Calu3 (cell line): ENCODE measurements around the gene MMP11. TPM values are rescaled to one million over a fixed set of nuclear protein-coding genes. Genes with fewer than 3 reads are reported as not detected.

Experiments used
- BruUV-seq: library from RNA; stranded (reverse); fragments of 400-500 nt; replicated peaks from 2 replicates; lab custom pipeline; 2021; lab: Mats Ljungman, UMichigan
- CTCF ChIA-PET: fragments of 300-600 bp; sonication (Branson Sonifier 250); formaldehyde crosslinking; loops from one replicate; lab custom pipeline; 2022; ENCODE audit warnings: antibody characterized with exemption; lab: Charles Lee
- DNase-seq: peaks from one replicate; pipeline ENCODE4 v3.0.0; 2022
- H3K27ac Mint-ChIP-seq: one replicate; pipeline ENCODE4 v1.8.0; 2022; ENCODE audit warnings: mixed read lengths; ENCODE audit not compliant: unreplicated experiment
- H3K27me3 Mint-ChIP-seq: one replicate; pipeline ENCODE4 v1.8.0; 2022; ENCODE audit warnings: mixed read lengths; ENCODE audit not compliant: unreplicated experiment
- H3K36me3 Mint-ChIP-seq: one replicate; pipeline ENCODE4 v1.8.0; 2022; ENCODE audit warnings: mild to moderate bottlenecking, moderate library complexity, mixed read lengths; ENCODE audit not compliant: insufficient read depth, unreplicated experiment
- H3K4me1 Mint-ChIP-seq: one replicate; pipeline ENCODE4 v1.8.0; 2022; ENCODE audit warnings: mild to moderate bottlenecking, low read depth, mixed read lengths; ENCODE audit not compliant: unreplicated experiment
- H3K4me3 Mint-ChIP-seq: one replicate; pipeline ENCODE4 v1.8.0; 2022; ENCODE audit warnings: mild to moderate bottlenecking, low read depth, moderate library complexity, mixed read lengths; ENCODE audit not compliant: unreplicated experiment
- H3K9me3 Mint-ChIP-seq: one replicate; pipeline ENCODE4 v1.8.0; 2022; ENCODE audit warnings: low read depth, mixed read lengths; ENCODE audit not compliant: unreplicated experiment
- intact Hi-C: fragments of 100-400 bp; cut with micrococcal nuclease; formaldehyde crosslinking; loops from one replicate; pipeline ENCODE4 v1.10.0; 2022; ENCODE audit not compliant: unreplicated experiment
- total RNA-seq: library from RNA; stranded (reverse); gene quantifications from 2 replicates; pipeline ENCODE4 v1.2.3, GENCODE V29; 2022
- TF ChIP-seq, protein P1 (sequence below): fragments of 200-600 bp; IDR thresholded peaks from one replicate; pipeline ENCODE4 v1.8.0; 2022; ENCODE audit warnings: antibody characterized with exemption; ENCODE audit not compliant: unreplicated experiment

MMP11 gene
- total RNA-seq, 1 experiment from 2014 or later = 2.0 TPM

DNA sequence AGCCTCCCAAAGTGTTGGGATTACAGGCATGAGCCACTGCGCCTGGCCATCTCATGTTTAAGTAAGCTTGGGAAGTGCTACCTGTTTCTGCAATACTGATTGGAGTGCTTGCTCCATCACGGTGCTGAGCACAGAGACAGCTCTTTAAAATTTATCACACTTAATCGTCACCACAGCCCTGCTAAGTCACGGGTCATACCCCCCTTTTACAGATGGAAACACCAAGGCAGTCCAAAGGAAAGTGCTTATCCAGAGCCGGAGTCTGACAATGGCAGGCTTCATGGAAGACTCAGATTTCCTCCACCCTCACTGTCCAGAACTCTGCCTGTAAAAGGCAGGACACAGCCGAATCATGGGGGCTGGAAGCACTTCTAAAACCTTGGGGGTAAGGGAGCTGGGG lies 12.6 kb upstream of the MMP11 start:
- TF ChIP-seq, protein P1, sequence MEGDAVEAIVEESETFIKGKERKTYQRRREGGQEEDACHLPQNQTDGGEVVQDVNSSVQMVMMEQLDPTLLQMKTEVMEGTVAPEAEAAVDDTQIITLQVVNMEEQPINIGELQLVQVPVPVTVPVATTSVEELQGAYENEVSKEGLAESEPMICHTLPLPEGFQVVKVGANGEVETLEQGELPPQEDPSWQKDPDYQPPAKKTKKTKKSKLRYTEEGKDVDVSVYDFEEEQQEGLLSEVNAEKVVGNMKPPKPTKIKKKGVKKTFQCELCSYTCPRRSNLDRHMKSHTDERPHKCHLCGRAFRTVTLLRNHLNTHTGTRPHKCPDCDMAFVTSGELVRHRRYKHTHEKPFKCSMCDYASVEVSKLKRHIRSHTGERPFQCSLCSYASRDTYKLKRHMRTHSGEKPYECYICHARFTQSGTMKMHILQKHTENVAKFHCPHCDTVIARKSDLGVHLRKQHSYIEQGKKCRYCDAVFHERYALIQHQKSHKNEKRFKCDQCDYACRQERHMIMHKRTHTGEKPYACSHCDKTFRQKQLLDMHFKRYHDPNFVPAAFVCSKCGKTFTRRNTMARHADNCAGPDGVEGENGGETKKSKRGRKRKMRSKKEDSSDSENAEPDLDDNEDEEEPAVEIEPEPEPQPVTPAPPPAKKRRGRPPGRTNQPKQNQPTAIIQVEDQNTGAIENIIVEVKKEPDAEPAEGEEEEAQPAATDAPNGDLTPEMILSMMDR = no peak
- BruUV-seq = TSS peak; percentile 2
- Mint-ChIP-seq H3K36me3 (peaks cover 11% of the 10 kb centered on the region), H3K27me3 (no peaks in the 10 kb centered on the region), H3K27ac (no peak overlapping the region), H3K4me1 (peaks cover 2% of the 10 kb centered on the region), H3K4me3 (no peak overlapping the region), H3K9me3 (no peaks in the 10 kb centered on the region)
- CTCF ChIA-PET = interaction anchor here (1.0 kb wide), 1 partner anchor 11 kb away, joined by 4 read pairs; no protein-coding TSS in a partner anchor
- intact Hi-C loops = no loop called here
- DNase-seq = no peak

DNA sequence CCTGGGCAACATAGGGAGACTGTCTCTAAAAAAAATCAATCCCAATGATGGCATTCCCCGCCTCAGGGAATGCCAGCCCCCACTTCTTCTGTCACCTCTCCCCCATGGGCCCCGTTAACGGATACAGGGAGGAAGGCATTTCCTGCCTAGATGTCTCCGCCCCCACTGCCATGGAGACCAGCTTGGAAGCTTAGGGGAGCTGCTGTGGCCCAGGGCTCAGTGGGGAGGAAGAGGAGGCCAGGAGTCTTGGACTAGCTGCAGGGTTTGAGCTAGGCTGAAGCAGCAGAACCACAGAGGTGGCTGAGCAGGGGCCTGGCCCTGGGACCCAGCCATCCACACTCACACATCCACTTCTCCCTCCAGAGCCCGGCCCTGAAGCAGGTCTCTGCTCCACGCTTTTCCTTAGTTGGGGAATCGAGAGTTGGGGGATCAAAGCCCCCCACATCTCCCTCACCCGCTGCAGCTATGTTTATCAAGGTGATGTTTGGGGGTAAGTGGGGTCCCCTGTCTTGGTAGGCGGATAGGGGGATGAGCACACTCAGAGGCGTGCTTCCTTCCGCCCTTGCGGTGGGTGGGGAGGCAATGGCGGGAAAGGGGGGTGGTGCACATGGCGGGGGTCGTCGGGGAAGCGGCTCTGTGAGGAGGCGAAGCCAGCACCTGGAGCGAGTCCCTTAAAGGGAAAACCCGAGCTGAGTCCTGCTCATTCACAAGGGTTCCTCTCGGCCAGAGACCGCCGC lies 9.6 kb upstream of the MMP11 start, which contains the start of gene C22orf15:
C22orf15 (plus strand) TSS at position 149 of the 737 bp plus-strand sequence; CDS start at position 466, 317 bp downstream.
- intact Hi-C loops = no loop called here

DNA sequence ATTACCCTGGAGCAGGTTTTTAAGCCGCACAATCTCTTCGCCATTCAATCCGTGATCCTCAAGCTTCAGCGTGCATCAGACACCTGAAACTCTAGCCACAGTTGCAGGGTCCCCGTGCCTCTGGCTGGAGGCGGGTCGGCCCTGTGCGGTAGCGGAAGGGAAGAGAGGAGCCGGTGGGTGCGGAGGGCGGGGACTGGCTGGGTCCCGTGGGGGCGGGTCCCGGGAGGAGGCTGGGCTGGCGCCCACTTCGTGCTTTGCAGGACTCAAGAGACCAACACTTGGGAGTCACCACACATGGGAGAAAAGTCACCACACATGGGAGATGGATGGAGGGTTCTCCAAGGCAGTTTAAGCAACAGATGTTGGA lies 9.1 kb upstream of the MMP11 start:
- H3K4me3 Mint-ChIP-seq = no peak overlapping the region
- TF ChIP-seq, protein P1 = no peak
- CTCF ChIA-PET = interaction anchor here (0.7 kb wide), 1 partner anchor 34 kb away, joined by 5 read pairs; no protein-coding TSS in a partner anchor
- H3K36me3 Mint-ChIP-seq = peaks cover 29% of the 10 kb centered on the region
- intact Hi-C loops = no loop called here
- peaks cover 11% of the 10 kb centered on the region for H3K4me1 Mint-ChIP-seq
- no peaks in the 10 kb centered on the region for H3K27me3 Mint-ChIP-seq
- DNase-seq = no peak
- H3K27ac Mint-ChIP-seq = no peak overlapping the region
- BruUV-seq = no TSS peak
- H3K9me3 Mint-ChIP-seq = no peaks in the 10 kb centered on the region

More for the DNA sequence above, 9.6 kb upstream of the MMP11 start, which contains the start of gene C22orf15:
- peaks cover 11% of the 10 kb centered on the region for H3K4me1 Mint-ChIP-seq
- TF ChIP-seq, protein P1 = no peak
- no peak within 1 kb of the TSS for H3K4me3 Mint-ChIP-seq
- CTCF ChIA-PET = interaction anchor here (0.7 kb wide), 1 partner anchor 35 kb away, joined by 5 read pairs; no protein-coding TSS in a partner anchor
- H3K27ac Mint-ChIP-seq = no peak within 1 kb of the TSS
- H3K9me3 Mint-ChIP-seq = no peaks in the 10 kb centered on the region
- no TSS peak for BruUV-seq
- no peaks in the 10 kb centered on the region for H3K27me3 Mint-ChIP-seq
- no peak for DNase-seq
- peaks cover 24% of the 10 kb centered on the region for H3K36me3 Mint-ChIP-seq

DNA sequence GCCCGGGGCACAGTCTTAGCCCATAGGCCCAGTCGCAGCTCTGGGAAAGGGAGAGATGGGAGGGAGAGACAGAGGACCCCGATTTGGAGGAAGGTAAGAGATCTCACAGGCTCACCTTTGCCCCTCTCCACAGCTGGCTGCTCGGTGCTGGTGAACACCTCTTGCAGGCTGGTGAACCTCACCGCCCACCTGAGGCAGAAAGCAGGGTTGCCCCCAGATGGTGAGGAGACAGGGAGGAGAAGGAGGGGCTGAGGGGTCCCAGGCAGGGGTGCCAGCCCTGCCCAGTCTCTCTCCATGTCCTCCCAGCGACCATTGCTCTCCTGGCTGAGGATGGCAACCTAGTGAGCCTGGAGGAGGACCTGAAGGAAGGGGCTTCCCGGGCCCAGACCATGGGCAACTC lies 8.7 kb upstream of the MMP11 start:
- TF ChIP-seq, protein P1 = no peak
- Mint-ChIP-seq H3K9me3 (no peaks in the 10 kb centered on the region), H3K27me3 (no peaks in the 10 kb centered on the region), H3K4me3 (no peak overlapping the region), H3K4me1 (peaks cover 11% of the 10 kb centered on the region), H3K27ac (no peak overlapping the region), H3K36me3 (peaks cover 29% of the 10 kb centered on the region)
- intact Hi-C loops = no loop called here
- DNase-seq = no peak
- CTCF ChIA-PET = no interaction called here
- BruUV-seq = no TSS peak
